ENCODE results near the gene PFDN4.

DNA sequence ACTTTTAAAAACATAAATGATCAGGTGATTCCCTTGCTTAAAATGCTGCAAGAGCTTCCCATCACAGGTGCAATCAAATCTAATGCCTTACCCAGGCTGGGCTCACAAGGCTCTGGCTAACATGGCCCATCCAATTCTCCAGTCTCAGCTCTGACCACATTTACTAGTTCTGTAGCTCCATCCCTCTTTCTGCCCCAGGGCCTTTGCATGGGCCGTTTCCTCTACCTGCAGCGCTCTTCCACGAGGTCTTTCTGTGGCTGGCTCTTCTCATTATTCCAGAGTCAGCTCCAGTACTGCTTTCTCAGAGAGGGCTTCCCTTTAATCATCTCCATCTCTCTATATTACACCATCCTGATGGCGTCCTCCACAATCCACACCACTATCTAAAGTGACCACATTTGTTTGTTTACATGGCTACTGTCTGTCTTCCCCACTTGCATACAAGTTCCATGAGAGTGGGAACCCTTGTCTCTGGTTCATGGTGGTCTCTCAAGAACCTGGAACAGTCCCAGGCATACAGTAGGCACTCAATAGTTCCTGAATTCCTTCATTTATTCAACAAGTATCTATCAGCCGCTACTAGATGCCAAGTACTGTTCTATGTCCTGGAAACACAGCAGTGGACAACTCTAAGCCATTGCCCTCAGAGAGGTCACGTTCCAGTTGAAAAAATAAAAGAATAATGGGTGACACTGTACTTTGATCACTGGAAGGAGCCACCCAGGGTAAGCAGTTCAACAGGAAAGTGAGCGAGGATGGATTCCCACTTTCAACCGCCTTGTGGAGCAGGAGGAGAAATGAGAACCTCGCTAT lies 46.7 kb upstream of the PFDN4 start:
- TF ChIP-seq CTCF (IDR thresholded peaks at IDR 0.05) (no peak), POLR2AphosphoS5 (IDR thresholded peaks at IDR 0.05) (no peak)
